BLaER1 treated with 17β-estradiol and CSF1 and Interleukin-3, amounts not matched to agents 10 nM and 100 nM (cell line): ENCODE measurements around the gene TLR6.

Experiments used
- H3K27ac ChIP-seq, 11 experiments: shearing (Covaris generic); formaldehyde crosslinking; 2 replicates each; pipeline ENCODE4 v1.8.1; 2022
- H3K27me3 ChIP-seq, 11 experiments: shearing (Covaris generic); formaldehyde crosslinking; 2 replicates each; pipeline ENCODE4 v1.8.1; 2022
- H3K36me3 ChIP-seq, 11 experiments: shearing (Covaris generic); formaldehyde crosslinking; 2 replicates each; pipeline ENCODE4 v1.8.1; 2022
- H3K4me1 ChIP-seq, 10 experiments: shearing (Covaris generic); formaldehyde crosslinking; 2 replicates each; pipeline ENCODE4 v1.8.1; 2022
- H3K4me2 ChIP-seq, 11 experiments: shearing (Covaris generic); formaldehyde crosslinking; 2 replicates each; pipeline ENCODE4 v1.8.1; 2022
- H3K4me3 ChIP-seq, 10 experiments: shearing (Covaris generic); formaldehyde crosslinking; 2 replicates each; pipeline ENCODE4 v1.8.1; 2022
- H3K9ac ChIP-seq, 11 experiments: shearing (Covaris generic); formaldehyde crosslinking; 2 replicates each; pipeline ENCODE4 v1.8.1; 2022
- H3K9me3 ChIP-seq, 11 experiments: shearing (Covaris generic); formaldehyde crosslinking; replicated peaks in 1 of 11; 2 replicates each; pipeline ENCODE4 v1.8.1; 2022
- H4K20me1 ChIP-seq, 11 experiments: shearing (Covaris generic); formaldehyde crosslinking; 2 replicates each; pipeline ENCODE4 v1.8.1; 2022
- Cebpa-rat ChIP-seq, 11 experiments: shearing (Covaris generic); IDR thresholded peaks; 2 replicates each; pipeline ENCODE4 v1.8.1; 2022

The TLR6 gene

GRCh38 chr4:38870098-38870808 lies 13.6 kb upstream of the TLR6 start:
- Histone ChIP-seq H3K4me2 (0 out of 22 replicates have a peak overlapping the region, but pooled peaks of 1 of the 11 experiments have one; percentile 94), H3K36me3 (peaks cover 0 to 6% (median 0%) of the 10 kb centered on the region in 11 experiments; a peak in 2 of 22 replicates), H3K9ac (0 out of 22 replicates have a peak overlapping the region, but pooled peaks of 1 of the 11 experiments have one; percentile 29), H4K20me1 (no peaks in the 10 kb centered on the region), H3K4me3 (no peak overlapping the region), H3K27me3 (peaks cover 6 to 41% (median 33%) of the 10 kb centered on the region in 11 experiments; a peak in 20 of 22 replicates), H3K27ac (no peak overlapping the region), H3K9me3 (no peaks in the 10 kb centered on the region; a peak in 1 of 22 replicates), H3K4me1 (peaks cover 0 to 35% (median 5%) of the 10 kb centered on the region in 10 experiments; a peak in 10 of 20 replicates)
- TF ChIP-seq Cebpa-rat (IDR thresholded peaks at IDR 0.05): no peak

- Histone ChIP-seq H3K4me3 (no peak overlapping the region), H3K4me2 (peak overlapping the region in 3 of 11 experiments; percentile 90 to 96 (median 94); a peak in 4 of 22 replicates), H3K4me1 (peaks cover 0 to 35% (median 5%) of the 10 kb centered on the region in 10 experiments; a peak in 10 of 20 replicates), H3K36me3 (peaks cover 0 to 6% (median 0%) of the 10 kb centered on the region in 11 experiments; a peak in 2 of 22 replicates), H3K27me3 (peaks cover 6 to 41% (median 33%) of the 10 kb centered on the region in 11 experiments; a peak in 20 of 22 replicates), H3K9me3 (no peaks in the 10 kb centered on the region), H3K27ac (no peak overlapping the region), H4K20me1 (no peaks in the 10 kb centered on the region), H3K9ac (no peak overlapping the region)
- TF ChIP-seq Cebpa-rat (IDR thresholded peaks at IDR 0.05): no peak
These were observed 12.9 kb upstream of the TLR6 start for GRCh38 chr4:38869511-38869910.

GRCh38 chr4:38868059-38868960 lies 11.7 kb upstream of the TLR6 start:
- Histone ChIP-seq H4K20me1 (no peaks in the 10 kb centered on the region), H3K9me3 (no peaks in the 10 kb centered on the region), H3K27me3 (peaks cover 6 to 41% (median 33%) of the 10 kb centered on the region in 11 experiments; a peak in 20 of 22 replicates), H3K36me3 (peaks cover 0 to 6% (median 0%) of the 10 kb centered on the region in 11 experiments; a peak in 2 of 22 replicates), H3K27ac (peak overlapping the region in 4 of 11 experiments; percentile 36 to 56 (median 47); a peak in 6 of 22 replicates), H3K4me2 (peak overlapping the region; percentile 59 to 96 (median 74)), H3K9ac (peak overlapping the region; percentile 3 to 83 (median 58); a peak in 17 of 22 replicates), H3K4me3 (peak overlapping the region; percentile 43 to 69 (median 55)), H3K4me1 (peaks cover 0 to 31% (median 5%) of the 10 kb centered on the region in 10 experiments; a peak in 10 of 20 replicates)
- no peak for TF ChIP-seq Cebpa-rat (IDR thresholded peaks at IDR 0.05)

- Histone ChIP-seq H3K4me3 (peak within 1 kb of the TSS; percentile 43 to 69 (median 55)), H4K20me1 (no peaks in the 10 kb centered on the region), H3K36me3 (peaks cover 0 to 6% (median 0%) of the 10 kb centered on the region in 11 experiments; a peak in 2 of 22 replicates), H3K27me3 (peaks cover 6 to 41% (median 33%) of the 10 kb centered on the region in 11 experiments; a peak in 20 of 22 replicates), H3K4me1 (peaks cover 0 to 31% (median 5%) of the 10 kb centered on the region in 10 experiments; a peak in 10 of 20 replicates), H3K9ac (peak within 1 kb of the TSS; percentile 3 to 83 (median 58); a peak in 18 of 22 replicates), H3K4me2 (peak within 1 kb of the TSS; percentile 59 to 96 (median 74)), H3K9me3 (no peaks in the 10 kb centered on the region), H3K27ac (peak within 1 kb of the TSS in 5 of 11 experiments; percentile 23 to 56 (median 45); a peak in 7 of 22 replicates)
- no peak for TF ChIP-seq Cebpa-rat (IDR thresholded peaks at IDR 0.05)
These were observed 11.0 kb upstream of the TLR6 start, which contains the start of gene FAM114A1 for GRCh38 chr4:38867478-38868058. TSS of gene FAM114A1 (plus strand) at chr4:38867806. CDS start at chr4:38878079, 10,273 bp downstream.

GRCh38 chr4:38866973-38867477 lies 10.4 kb upstream of the TLR6 start:
- no peak for TF ChIP-seq Cebpa-rat (IDR thresholded peaks at IDR 0.05)
- Histone ChIP-seq H3K4me1 (peaks cover 0 to 31% (median 5%) of the 10 kb centered on the region in 10 experiments; a peak in 10 of 20 replicates), H3K4me2 (peak overlapping the region; percentile 59 to 96 (median 74); a peak in 20 of 22 replicates), H3K27ac (peak overlapping the region in 5 of 11 experiments; percentile 23 to 56 (median 45); a peak in 5 of 22 replicates), H3K27me3 (peaks cover 6 to 41% (median 33%) of the 10 kb centered on the region in 11 experiments; a peak in 20 of 22 replicates), H3K4me3 (peak overlapping the region; percentile 43 to 69 (median 55); a peak in 18 of 20 replicates), H3K9me3 (no peaks in the 10 kb centered on the region), H3K36me3 (peaks cover 0 to 4% (median 0%) of the 10 kb centered on the region in 11 experiments; a peak in 2 of 22 replicates), H3K9ac (peak overlapping the region; percentile 3 to 83 (median 58); a peak in 15 of 22 replicates), H4K20me1 (no peaks in the 10 kb centered on the region)

- Histone ChIP-seq H3K9ac (no peak overlapping the region), H3K4me2 (no peak overlapping the region), H3K9me3 (no peaks in the 10 kb centered on the region)
These were observed 8.8 kb upstream of the TLR6 start for GRCh38 chr4:38865445-38865844.

GRCh38 chr4:38861791-38862190 lies 5.2 kb upstream of the TLR6 start:
- Histone ChIP-seq H4K20me1 (no peaks in the 10 kb centered on the region), H3K9me3 (no peaks in the 10 kb centered on the region), H3K27me3 (peaks cover 0 to 12% (median 7%) of the 10 kb centered on the region in 11 experiments; a peak in 18 of 22 replicates), H3K27ac (no peak overlapping the region), H3K36me3 (no peaks in the 10 kb centered on the region), H3K9ac (no peak overlapping the region), H3K4me3 (no peak overlapping the region), H3K4me2 (no peak overlapping the region), H3K4me1 (peaks cover 17 to 41% (median 28%) of the 10 kb centered on the region in 10 experiments)
- no peak for TF ChIP-seq Cebpa-rat (IDR thresholded peaks at IDR 0.05)

More at GRCh38 chr4:38865445-38865844, 8.8 kb upstream of the TLR6 start:
- Histone ChIP-seq H3K27me3 (peaks cover 6 to 41% (median 33%) of the 10 kb centered on the region in 11 experiments; a peak in 20 of 22 replicates), H3K36me3 (no peaks in the 10 kb centered on the region; a peak in 1 of 22 replicates), H3K4me3 (no peak overlapping the region), H4K20me1 (no peaks in the 10 kb centered on the region), H3K4me1 (peaks cover 0 to 31% (median 5%) of the 10 kb centered on the region in 10 experiments; a peak in 10 of 20 replicates), H3K27ac (no peak overlapping the region)
- TF ChIP-seq Cebpa-rat (IDR thresholded peaks at IDR 0.05): no peak
